ENCODE data around the gene VSIG2.

VSIG2 gene

DNA sequence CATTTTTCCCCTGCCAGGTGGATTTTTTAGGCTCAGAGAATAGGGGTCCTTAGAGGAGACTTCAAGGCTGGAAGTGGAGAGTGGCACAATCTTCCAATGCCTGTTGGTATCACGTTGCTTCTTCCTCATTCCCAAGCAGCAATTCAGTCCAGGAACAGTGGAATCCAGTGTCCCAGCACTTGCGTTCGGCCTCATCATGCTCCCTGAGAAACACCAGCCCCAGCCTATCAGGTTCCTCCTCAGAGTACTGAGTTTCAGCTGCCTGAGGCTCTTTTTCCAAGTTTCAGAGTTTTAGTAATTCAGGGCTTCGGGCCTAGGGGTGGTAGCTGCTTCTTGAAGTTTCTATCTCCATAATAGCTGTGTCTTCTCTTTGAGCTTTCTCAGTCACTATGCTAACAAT, 44.2 kb downstream of the VSIG2 start:
- DNase-seq (ENCODE audit: low read depth) = no peak
- no peak overlapping the region for H3K4me3 ChIP-seq (ENCODE audit: low read depth, low read length)
- TF ChIP-seq, protein P1, sequence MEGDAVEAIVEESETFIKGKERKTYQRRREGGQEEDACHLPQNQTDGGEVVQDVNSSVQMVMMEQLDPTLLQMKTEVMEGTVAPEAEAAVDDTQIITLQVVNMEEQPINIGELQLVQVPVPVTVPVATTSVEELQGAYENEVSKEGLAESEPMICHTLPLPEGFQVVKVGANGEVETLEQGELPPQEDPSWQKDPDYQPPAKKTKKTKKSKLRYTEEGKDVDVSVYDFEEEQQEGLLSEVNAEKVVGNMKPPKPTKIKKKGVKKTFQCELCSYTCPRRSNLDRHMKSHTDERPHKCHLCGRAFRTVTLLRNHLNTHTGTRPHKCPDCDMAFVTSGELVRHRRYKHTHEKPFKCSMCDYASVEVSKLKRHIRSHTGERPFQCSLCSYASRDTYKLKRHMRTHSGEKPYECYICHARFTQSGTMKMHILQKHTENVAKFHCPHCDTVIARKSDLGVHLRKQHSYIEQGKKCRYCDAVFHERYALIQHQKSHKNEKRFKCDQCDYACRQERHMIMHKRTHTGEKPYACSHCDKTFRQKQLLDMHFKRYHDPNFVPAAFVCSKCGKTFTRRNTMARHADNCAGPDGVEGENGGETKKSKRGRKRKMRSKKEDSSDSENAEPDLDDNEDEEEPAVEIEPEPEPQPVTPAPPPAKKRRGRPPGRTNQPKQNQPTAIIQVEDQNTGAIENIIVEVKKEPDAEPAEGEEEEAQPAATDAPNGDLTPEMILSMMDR (IDR thresholded peaks at IDR 0.05; ENCODE audit: control insufficient read depth, extremely low read depth, insufficient read depth) = no peak

DNA sequence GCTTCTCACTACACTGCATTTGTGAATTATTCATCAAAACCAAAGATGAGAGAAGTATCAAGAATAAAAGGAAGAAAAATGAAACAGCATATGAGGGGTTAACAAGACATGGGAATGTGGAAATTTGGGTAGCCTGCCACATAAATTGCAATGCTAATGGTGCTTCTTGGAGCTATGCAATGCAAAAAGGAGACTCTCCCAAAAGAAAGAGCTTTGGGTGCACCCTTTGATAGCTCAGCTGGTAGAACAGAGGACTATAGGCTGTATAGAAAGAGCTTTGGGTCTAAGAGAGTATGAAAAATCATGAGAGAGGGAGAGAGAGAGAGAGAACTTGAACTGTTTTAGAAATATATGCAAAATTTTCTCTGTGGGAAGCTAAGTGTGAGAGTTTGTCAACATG, 52.0 kb downstream of the VSIG2 start:
- no peak overlapping the region for H3K4me3 ChIP-seq (ENCODE audit: low read depth, low read length)
- TF ChIP-seq, protein P1 (IDR thresholded peaks at IDR 0.05; ENCODE audit: control insufficient read depth, extremely low read depth, insufficient read depth) = no peak
- DNase-seq (ENCODE audit: low read depth) = no peak

DNA sequence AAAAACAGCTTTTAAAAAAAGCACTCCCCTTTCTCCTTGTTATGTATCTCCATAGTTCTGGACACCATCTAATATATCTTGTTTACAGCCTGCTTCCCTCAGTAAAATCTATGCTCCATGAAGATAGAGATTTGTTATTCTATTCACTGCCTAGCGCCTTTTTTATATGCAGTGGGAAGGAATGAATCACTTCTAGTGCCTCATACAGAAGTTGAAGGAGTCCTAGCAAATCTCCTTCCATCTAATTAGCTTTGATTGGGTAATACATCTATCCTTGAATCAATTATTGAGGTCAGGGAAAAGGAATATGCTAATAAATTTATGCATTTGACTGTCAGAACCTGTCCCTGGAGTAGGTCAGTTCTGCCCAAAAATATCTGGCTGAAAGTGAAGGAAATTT, 52.5 kb downstream of the VSIG2 start:
- TF ChIP-seq, protein P1 (IDR thresholded peaks at IDR 0.05; ENCODE audit: control insufficient read depth, extremely low read depth, insufficient read depth) = no peak
- H3K4me3 ChIP-seq (ENCODE audit: low read depth, low read length) = no peak overlapping the region
- DNase-seq (ENCODE audit: low read depth) = no peak

Measured in LNCaP clone FGC (cell line).